HepG2 (cell line): ENCODE results near the gene GSTA1. TPM values are rescaled to one million over a fixed set of nuclear protein-coding genes. Genes with fewer than 3 reads are reported as not detected.

Experiments used
- ARID2 ChIP-seq: sonication (generic); formaldehyde crosslinking; IDR thresholded peaks from 2 replicates; pipeline ENCODE4 v1.8.1; 2022; ENCODE audit warnings: mild to moderate bottlenecking, missing genetic modification reagents, borderline replicate concordance
- CHD4 ChIP-seq: fragments of 200-600 bp; sonication (generic); IDR thresholded peaks from 2 replicates; pipeline ENCODE4 v1.7.0; 2017; ENCODE audit warnings: mild to moderate bottlenecking, low read length, borderline replicate concordance
- KAT7 ChIP-seq: IDR thresholded peaks from 2 replicates; pipeline ENCODE4 v1.6.1; 2018; ENCODE audit warnings: borderline replicate concordance, missing compliant biosample characterization
- KLF15 ChIP-seq: sonication (generic); formaldehyde crosslinking; IDR thresholded peaks from 2 replicates; pipeline ENCODE4 v1.8.1; 2023; ENCODE audit warnings: borderline replicate concordance, mild to moderate bottlenecking, inconsistent platforms, missing genetic modification reagents, mixed read lengths
- KLF9 ChIP-seq: IDR thresholded peaks from 2 replicates; pipeline ENCODE4 v1.6.1; 2016; ENCODE audit warnings: low read depth
- MAF1 ChIP-seq: sonication (generic); formaldehyde crosslinking; IDR thresholded peaks from 2 replicates; pipeline ENCODE4 v1.5.0; 2020; ENCODE audit warnings: missing genetic modification reagents, borderline replicate concordance
- MED13 ChIP-seq: sonication (generic); formaldehyde crosslinking; IDR thresholded peaks from 2 replicates; pipeline ENCODE4 v1.5.0; 2020; ENCODE audit warnings: missing genetic modification reagents
- MEF2D ChIP-seq: sonication (generic); formaldehyde crosslinking; IDR thresholded peaks from 2 replicates; pipeline ENCODE4 v1.5.1; 2020; ENCODE audit warnings: mild to moderate bottlenecking, missing genetic modification reagents
- PPARG ChIP-seq: conservative IDR thresholded peaks from 2 replicates; pipeline ENCODE4 v1.6.1; 2016; ENCODE audit warnings: missing biosample characterization, missing genetic modification reagents
- PTBP1 ChIP-seq: fragments of 200-400 bp; formaldehyde crosslinking; IDR thresholded peaks from 2 replicates; pipeline ENCODE4 v1.6.1; 2018; ENCODE audit warnings: low read length, low read depth; ENCODE audit not compliant: poor library complexity, severe bottlenecking
- SMAD9 ChIP-seq: sonication (generic); formaldehyde crosslinking; IDR thresholded peaks from 2 replicates; pipeline ENCODE4 v1.5.1; 2020; ENCODE audit warnings: mild to moderate bottlenecking, missing genetic modification reagents
- U2AF1 ChIP-seq: fragments of 200-400 bp; formaldehyde crosslinking; optimal IDR thresholded peaks from 2 replicates; pipeline ENCODE3; 2017; ENCODE audit warnings: mild to moderate bottlenecking, low read depth, low read length
- YEATS2 ChIP-seq: sonication (generic); formaldehyde crosslinking; IDR thresholded peaks from 2 replicates; pipeline ENCODE4 v1.4.0; 2020; ENCODE audit warnings: missing genetic modification reagents, borderline replicate concordance
- ZNF331 ChIP-seq: sonication (generic); formaldehyde crosslinking; IDR thresholded peaks from 2 replicates; pipeline ENCODE4 v1.4.0; 2020; ENCODE audit warnings: missing genetic modification reagents
- ZNF33A ChIP-seq: sonication (generic); formaldehyde crosslinking; IDR thresholded peaks from 2 replicates; pipeline ENCODE4 v1.5.1; 2020; ENCODE audit warnings: missing genetic modification reagents, mild to moderate bottlenecking, moderate library complexity, borderline replicate concordance
- ZNF569 ChIP-seq: sonication (generic); formaldehyde crosslinking; IDR thresholded peaks from 2 replicates; pipeline ENCODE4 v1.5.0; 2020; ENCODE audit warnings: mild to moderate bottlenecking, missing genetic modification reagents, moderate library complexity, borderline replicate concordance
- ZNF589 ChIP-seq: sonication (generic); formaldehyde crosslinking; conservative IDR thresholded peaks from 2 replicates; pipeline ENCODE4 v1.8.0; 2022; ENCODE audit warnings: mild to moderate bottlenecking, moderate library complexity, missing genetic modification reagents
- ZNF7 ChIP-seq: IDR thresholded peaks from 2 replicates; pipeline ENCODE4 v1.6.1; 2016; ENCODE audit warnings: missing biosample characterization, missing genetic modification reagents
- ZNF709 ChIP-seq: sonication (generic); formaldehyde crosslinking; IDR thresholded peaks from 2 replicates; pipeline ENCODE4 v1.5.0; 2020; ENCODE audit warnings: mild to moderate bottlenecking, missing genetic modification reagents
- ZNF747 ChIP-seq: sonication (generic); formaldehyde crosslinking; IDR thresholded peaks from 2 replicates; pipeline ENCODE4 v1.8.1; 2023; ENCODE audit warnings: missing genetic modification reagents, mild to moderate bottlenecking, borderline replicate concordance
- ZNF816 ChIP-seq: sonication (generic); formaldehyde crosslinking; IDR thresholded peaks from 2 replicates; pipeline ENCODE4 v1.8.0; 2022; ENCODE audit warnings: missing genetic modification reagents, mild to moderate bottlenecking, borderline replicate concordance
- polyA plus RNA-seq, 8 experiments: library from polyadenylated mRNA; depleted of rRNA in 3 of 8; stranded (reverse) in 7 of 8; unstranded in 1 of 8; fragments of >200 nt; fragmentation: Illumina TruSeq in 4 of 8; extraction: Trizol in 4 of 8; gene quantifications; 2 replicates each; pipeline versions ENCODE4 v1.2.1 to v1.2.3, GENCODE V29; 2011 to 2016; ENCODE audit warnings: low read depth in 4 of 8, missing spikeins in 1 of 8, mixed read lengths in 1 of 8; ENCODE audit not compliant: insufficient read depth in 1 of 8
- total RNA-seq, 5 experiments: library from RNA; depleted of rRNA; stranded (reverse); fragments of >200 nt; fragmentation: Illumina TruSeq; extraction: Trizol; gene quantifications; 2 replicates each; pipeline ENCODE4 v1.2.3, GENCODE V29; 2016; ENCODE audit warnings: low read depth in 1 of 5
- TF ChIP-seq, protein P1 (sequence below): sonication (generic); formaldehyde crosslinking; IDR thresholded peaks from 2 replicates; pipeline ENCODE4 v1.8.1; 2023; ENCODE audit warnings: mild to moderate bottlenecking, moderate library complexity, missing genetic modification reagents
- TF ChIP-seq, protein P2 (sequence below): IDR thresholded peaks from 2 replicates; pipeline ENCODE4 v1.6.1; 2016; ENCODE audit warnings: missing compliant biosample characterization, missing genetic modification reagents, borderline replicate concordance
- TF ChIP-seq, protein P3 (sequence below): sonication (generic); formaldehyde crosslinking; IDR thresholded peaks from 2 replicates; pipeline ENCODE4 v1.4.0; 2020; ENCODE audit warnings: missing genetic modification reagents, low read depth, mild to moderate bottlenecking, borderline replicate concordance
- TF ChIP-seq, protein P4 (sequence below): sonication (generic); formaldehyde crosslinking; IDR thresholded peaks from 2 replicates; pipeline ENCODE4 v1.5.0; 2020; ENCODE audit warnings: mild to moderate bottlenecking, missing genetic modification reagents, moderate library complexity

The GSTA1 gene
- total and polyA plus RNA-seq, 2 of the 13 experiments (the other 11 are each of a cell fraction or from before 2014, with no cell fraction given) = 6.2 to 282 TPM

DNA sequence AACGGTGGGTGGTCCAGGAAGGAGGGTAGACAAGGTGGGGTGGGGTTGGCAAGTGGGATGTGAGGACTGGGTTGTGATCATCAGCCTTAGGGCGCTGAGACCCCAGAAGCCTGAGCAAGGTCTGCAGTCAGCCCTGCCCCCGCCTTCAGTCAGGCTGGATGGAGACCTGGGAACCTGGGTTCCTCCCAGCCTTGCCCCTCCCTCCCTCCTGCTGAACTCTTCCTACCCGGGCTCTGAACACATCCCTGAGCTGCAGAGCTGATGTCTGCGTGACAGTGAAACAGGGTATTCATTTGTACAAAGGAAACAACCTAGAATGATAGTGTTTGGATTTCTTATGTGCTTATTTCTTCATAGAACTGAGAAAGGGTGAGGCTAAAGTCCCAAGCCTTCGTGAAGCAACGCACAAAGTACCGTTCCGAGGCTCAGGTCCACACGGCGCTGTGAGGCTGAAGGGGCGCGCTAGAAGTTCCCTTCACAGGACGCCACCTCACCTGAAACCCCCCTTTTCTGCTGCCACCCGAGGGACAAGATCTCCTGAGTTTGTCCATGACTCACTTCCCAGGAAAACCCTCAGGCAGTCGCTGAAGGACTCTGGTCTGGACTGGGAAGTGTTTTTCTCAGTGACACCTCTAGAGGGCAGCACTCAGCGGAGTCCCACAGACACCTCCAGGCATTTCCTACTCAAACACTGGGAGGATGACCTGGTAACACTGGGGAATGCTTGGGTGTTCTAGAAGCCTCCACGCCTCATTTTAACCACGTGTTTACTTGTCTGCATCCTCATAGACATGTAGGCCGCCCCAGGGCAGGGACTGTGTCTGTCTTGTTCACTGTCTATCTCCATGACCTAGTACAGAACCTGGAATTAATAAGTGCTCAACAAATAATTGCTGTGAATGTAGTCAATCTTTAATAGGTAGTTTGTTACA, 35.8 kb upstream of the GSTA1 start (continued):
- TF ChIP-seq ZNF709 (CRISPR knock-in tag) (0 out of 2 replicates have a peak, but pooled peaks have one; percentile 40), ZNF816 (CRISPR knock-in tag) (peak; percentile 41; the same call in 1 of the 2 replicates), ZNF33A (peak; percentile 59; the same call in 1 of the 2 replicates), YEATS2 (CRISPR knock-in tag) (peak; percentile 62; the same call in 1 of the 2 replicates), KLF15 (no peak), KAT7 (CRISPR knock-in tag) (no peak), PPARG (CRISPR knock-in tag) (0 out of 2 replicates have a peak, but pooled peaks have one; percentile 21), ZNF569 (CRISPR knock-in tag) (no peak), PTBP1 (no peak), MEF2D (CRISPR knock-in tag) (no peak), ZNF331 (CRISPR knock-in tag) (0 out of 2 replicates have a peak, but pooled peaks have one; percentile 41), ARID2 (CRISPR knock-in tag) (no peak), KLF9 (CRISPR knock-in tag) (no peak), CHD4 (no peak), ZNF7 (no peak), MAF1 (CRISPR knock-in tag) (0 out of 2 replicates have a peak, but pooled peaks have one; percentile 57), ZNF589 (CRISPR knock-in tag) (no peak), ZNF747 (no peak), U2AF1 (no peak), SMAD9 (no peak), MED13 (no peak)
- TF ChIP-seq, protein P1, sequence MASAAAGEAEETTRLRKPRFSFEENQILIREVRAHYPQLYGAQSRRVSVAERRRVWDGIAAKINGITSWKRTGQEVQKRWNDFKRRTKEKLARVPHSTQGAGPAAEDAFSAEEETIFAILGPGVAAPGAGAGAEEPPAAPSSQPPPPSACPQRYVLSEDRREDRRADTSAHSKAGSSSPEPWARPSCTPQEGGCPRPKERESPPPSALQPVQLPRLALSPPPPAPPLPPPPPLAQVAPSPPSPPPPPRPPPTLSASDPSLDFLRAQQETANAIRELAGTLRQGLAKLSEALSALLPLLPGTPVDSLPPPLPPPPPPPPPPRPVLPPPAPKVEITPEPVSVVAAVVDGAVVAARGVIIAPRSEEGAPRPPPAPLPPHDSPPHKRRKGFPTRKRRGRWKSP (CRISPR knock-in tag) = no peak
- TF ChIP-seq, protein P2, sequence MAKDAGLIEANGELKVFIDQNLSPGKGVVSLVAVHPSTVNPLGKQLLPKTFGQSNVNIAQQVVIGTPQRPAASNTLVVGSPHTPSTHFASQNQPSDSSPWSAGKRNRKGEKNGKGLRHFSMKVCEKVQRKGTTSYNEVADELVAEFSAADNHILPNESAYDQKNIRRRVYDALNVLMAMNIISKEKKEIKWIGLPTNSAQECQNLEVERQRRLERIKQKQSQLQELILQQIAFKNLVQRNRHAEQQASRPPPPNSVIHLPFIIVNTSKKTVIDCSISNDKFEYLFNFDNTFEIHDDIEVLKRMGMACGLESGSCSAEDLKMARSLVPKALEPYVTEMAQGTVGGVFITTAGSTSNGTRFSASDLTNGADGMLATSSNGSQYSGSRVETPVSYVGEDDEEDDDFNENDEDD (CRISPR knock-in tag) = peak; percentile 52; the same call in 1 of the 2 replicates
- TF ChIP-seq, protein P3, sequence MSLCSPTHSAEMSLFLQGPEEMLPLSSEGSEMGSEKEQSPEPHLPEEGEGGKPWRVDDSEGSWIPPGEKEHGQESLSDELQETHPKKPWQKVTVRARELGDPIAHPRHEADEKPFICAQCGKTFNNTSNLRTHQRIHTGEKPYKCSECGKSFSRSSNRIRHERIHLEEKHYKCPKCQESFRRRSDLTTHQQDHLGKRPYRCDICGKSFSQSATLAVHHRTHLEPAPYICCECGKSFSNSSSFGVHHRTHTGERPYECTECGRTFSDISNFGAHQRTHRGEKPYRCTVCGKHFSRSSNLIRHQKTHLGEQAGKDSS = no peak
- TF ChIP-seq, protein P4, sequence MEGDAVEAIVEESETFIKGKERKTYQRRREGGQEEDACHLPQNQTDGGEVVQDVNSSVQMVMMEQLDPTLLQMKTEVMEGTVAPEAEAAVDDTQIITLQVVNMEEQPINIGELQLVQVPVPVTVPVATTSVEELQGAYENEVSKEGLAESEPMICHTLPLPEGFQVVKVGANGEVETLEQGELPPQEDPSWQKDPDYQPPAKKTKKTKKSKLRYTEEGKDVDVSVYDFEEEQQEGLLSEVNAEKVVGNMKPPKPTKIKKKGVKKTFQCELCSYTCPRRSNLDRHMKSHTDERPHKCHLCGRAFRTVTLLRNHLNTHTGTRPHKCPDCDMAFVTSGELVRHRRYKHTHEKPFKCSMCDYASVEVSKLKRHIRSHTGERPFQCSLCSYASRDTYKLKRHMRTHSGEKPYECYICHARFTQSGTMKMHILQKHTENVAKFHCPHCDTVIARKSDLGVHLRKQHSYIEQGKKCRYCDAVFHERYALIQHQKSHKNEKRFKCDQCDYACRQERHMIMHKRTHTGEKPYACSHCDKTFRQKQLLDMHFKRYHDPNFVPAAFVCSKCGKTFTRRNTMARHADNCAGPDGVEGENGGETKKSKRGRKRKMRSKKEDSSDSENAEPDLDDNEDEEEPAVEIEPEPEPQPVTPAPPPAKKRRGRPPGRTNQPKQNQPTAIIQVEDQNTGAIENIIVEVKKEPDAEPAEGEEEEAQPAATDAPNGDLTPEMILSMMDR (CRISPR knock-in tag) = peak; percentile 94
